ENCODE results near the gene STX1A. TPM values are rescaled to one million over a fixed set of nuclear protein-coding genes. Genes with fewer than 3 reads are reported as not detected.
A peak's percentile ranks its signal among the peaks of the same experiment; 100 is the strongest.

The STX1A gene
- total and polyA plus RNA-seq, 2 of the 13 experiments (the other 11 are each of a cell fraction or from before 2014, with no cell fraction given), result 6.1 to 12.2 TPM

- TF ChIP-seq ZNF784 (CRISPR knock-in tag; IDR thresholded peaks at IDR 0.05; ENCODE audit: borderline replicate concordance) (no peak), ZFY (CRISPR knock-in tag; IDR thresholded peaks at IDR 0.05) (no peak), MTERF4 (CRISPR knock-in tag; IDR thresholded peaks at IDR 0.05) (no peak), ZNF703 (CRISPR knock-in tag; IDR thresholded peaks at IDR 0.05; ENCODE audit: borderline replicate concordance) (no peak), TEAD3 (CRISPR knock-in tag; optimal IDR thresholded peaks at IDR 0.05; ENCODE audit: borderline replicate concordance) (peak; percentile 61), TAF15 (IDR thresholded peaks at IDR 0.05; ENCODE audit: low read depth, low read length, poor library complexity, severe bottlenecking) (no peak), MBD4 (IDR thresholded peaks at IDR 0.05; ENCODE audit: borderline replicate concordance, low read length) (no peak), SOX6 (IDR thresholded peaks at IDR 0.05) (no peak), SOX6 (CRISPR knock-in tag; IDR thresholded peaks at IDR 0.05) (peak; percentile 54), TBX2 (CRISPR knock-in tag; IDR thresholded peaks at IDR 0.05; ENCODE audit: borderline replicate concordance) (no peak), TAF1 (CRISPR knock-in tag; IDR thresholded peaks at IDR 0.05) (no peak), ZNF20 (CRISPR knock-in tag; IDR thresholded peaks at IDR 0.05) (no peak), KDM2A (CRISPR knock-in tag; IDR thresholded peaks at IDR 0.05; ENCODE audit: borderline replicate concordance, low read depth) (peak; percentile 72; the same call in 1 of the 2 replicates), ZNF24 (IDR thresholded peaks at IDR 0.05) (no peak), HOXD1 (CRISPR knock-in tag; IDR thresholded peaks at IDR 0.05) (no peak), TSC22D2 (CRISPR knock-in tag; IDR thresholded peaks at IDR 0.05; ENCODE audit: borderline replicate concordance) (no peak), HNF4G (IDR thresholded peaks at IDR 0.05; ENCODE audit: borderline replicate concordance, low read depth, low read length) (peak; percentile 62; the same call in 1 of the 2 replicates), HNF4G (CRISPR knock-in tag; IDR thresholded peaks at IDR 0.05; ENCODE audit: borderline replicate concordance, low read depth) (no peak), THAP8 (CRISPR knock-in tag; IDR thresholded peaks at IDR 0.05; ENCODE audit: borderline replicate concordance) (no peak), EHMT2 (IDR thresholded peaks at IDR 0.05; ENCODE audit: borderline replicate concordance, low read depth, low read length) (no peak), ZBTB2 (CRISPR knock-in tag; IDR thresholded peaks at IDR 0.05; ENCODE audit: low read depth) (no peak), CEBPG (CRISPR knock-in tag; IDR thresholded peaks at IDR 0.05) (no peak), MTF1 (CRISPR knock-in tag; IDR thresholded peaks at IDR 0.05) (no peak), ZNF777 (CRISPR knock-in tag; IDR thresholded peaks at IDR 0.05) (no peak), ZNF570 (CRISPR knock-in tag; IDR thresholded peaks at IDR 0.05; ENCODE audit: borderline replicate concordance) (no peak), XRCC5 (optimal IDR thresholded peaks at IDR 0.05; ENCODE audit: low read length) (peak; percentile 78)
Measured at GRCh38 chr7:73667344-73668102, 51.9 kb downstream of the STX1A start, which contains the start of gene VPS37D (continued).
